Thoracic aorta (tissue), 2 donors: ENCODE results near the gene GAS2L2. TPM values are rescaled to one million over a fixed set of nuclear protein-coding genes. Genes with fewer than 3 reads are reported as not detected.

ENCODE experiments used
- ATAC-seq: fragments of 150-250 bp; one replicate; pipeline ENCODE4 v1.8.0; 2017; ENCODE audit warnings: low read depth; ENCODE audit not compliant: insufficient number of reproducible peaks, low FRiP score
- DNase-seq: peaks from one replicate; pipeline ENCODE4 v3.0.0-alpha.2; 2020; ENCODE audit warnings: low spot score
- H3K27ac ChIP-seq, 2 donors: fragments of 200-600 bp; sonication (generic); 1 replicate in 1 of 2; 2 replicates in 1 of 2; pipeline ENCODE4 v1.5.1; 2016; ENCODE audit warnings: mild to moderate bottlenecking in 2 of 2, moderate library complexity in 2 of 2
- H3K27me3 ChIP-seq: fragments of 200-600 bp; sonication (generic); replicated peaks from 2 replicates; pipeline ENCODE4 v1.6.0; 2016; ENCODE audit warnings: mild to moderate bottlenecking; ENCODE audit not compliant: insufficient read depth
- H3K36me3 ChIP-seq: fragments of 200-600 bp; sonication (generic); one replicate; pipeline ENCODE4 v1.5.1; 2016
- H3K4me1 ChIP-seq, 2 donors: fragments of 200-600 bp; sonication (generic); 1 replicate in 1 of 2; 2 replicates in 1 of 2; pipeline versions ENCODE4 v1.5.1 to v1.6.0; 2016; ENCODE audit warnings: low read depth in 2 of 2, mild to moderate bottlenecking in 1 of 2; ENCODE audit not compliant: control insufficient read depth in 1 of 2
- H3K4me3 ChIP-seq: fragments of 200-600 bp; sonication (generic); 2 replicates; pipeline ENCODE4 v1.5.1; 2016; ENCODE audit warnings: mild to moderate bottlenecking
- H3K9me3 ChIP-seq: fragments of 200-600 bp; sonication (generic); 2 replicates; pipeline ENCODE4 v1.5.1; 2016
- CTCF ChIP-seq: fragments of 200-600 bp; sonication (generic); IDR thresholded peaks from one replicate; pipeline ENCODE4 v1.5.1; 2019; ENCODE audit warnings: antibody characterized with exemption
- total RNA-seq, 2 donors: library from RNA; depleted of rRNA; stranded (reverse); fragments of >200 nt; gene quantifications; one replicate each; pipeline versions ENCODE4 v1.1.0 to v1.2.3, GENCODE V29; 2016

GAS2L2 gene
- total RNA-seq, 2 donors from 2014 or later = not detected

- H3K9me3 ChIP-seq = no peaks in the 10 kb centered on the region
- TF ChIP-seq CTCF = no peak
- no peak overlapping the region for H3K27ac ChIP-seq
- peaks cover 0 to 23% of the 10 kb centered on the region in 2 donors for H3K4me1 ChIP-seq
- ATAC-seq (no peak), DNase-seq (no peak)
- H3K27me3 ChIP-seq = peaks cover 6% of the 10 kb centered on the region
- H3K4me3 ChIP-seq = no peak overlapping the region
- H3K36me3 ChIP-seq = no peaks in the 10 kb centered on the region
Observed at GRCh38 chr17:35745246-35745645, 7.8 kb downstream of the GAS2L2 start.

- H3K9me3 ChIP-seq = no peaks in the 10 kb centered on the region
- H3K27ac ChIP-seq = no peak overlapping the region
- DNase-seq (no peak), ATAC-seq (no peak)
- no peak overlapping the region for H3K4me3 ChIP-seq
- peaks cover 6% of the 10 kb centered on the region for H3K27me3 ChIP-seq
- TF ChIP-seq CTCF = no peak
- H3K36me3 ChIP-seq = no peaks in the 10 kb centered on the region
- H3K4me1 ChIP-seq = peaks cover 0 to 19% of the 10 kb centered on the region in 2 donors
Observed at GRCh38 chr17:35744830-35745229, 8.2 kb downstream of the GAS2L2 start.

GRCh38 chr17:35743626-35744328 is 9.3 kb downstream of the GAS2L2 start:
- DNase-seq (no peak), ATAC-seq (no peak)
- no peaks in the 10 kb centered on the region for H3K9me3 ChIP-seq
- H3K36me3 ChIP-seq = no peaks in the 10 kb centered on the region
- H3K4me3 ChIP-seq = no peak overlapping the region
- no peaks in the 10 kb centered on the region for H3K27me3 ChIP-seq
- no peak overlapping the region for H3K27ac ChIP-seq
- peaks cover 0 to 15% of the 10 kb centered on the region in 2 donors for H3K4me1 ChIP-seq
- no peak for TF ChIP-seq CTCF

- no peak overlapping the region for H3K27ac ChIP-seq
- no peaks in the 10 kb centered on the region for H3K36me3 ChIP-seq
- no peak for TF ChIP-seq CTCF
- H3K4me3 ChIP-seq = no peak overlapping the region
- H3K4me1 ChIP-seq = peaks cover 0 to 15% of the 10 kb centered on the region in 2 donors
- DNase-seq (no peak), ATAC-seq (no peak)
- no peaks in the 10 kb centered on the region for H3K9me3 ChIP-seq
- H3K27me3 ChIP-seq = no peaks in the 10 kb centered on the region
Observed at GRCh38 chr17:35742896-35743477, 10.1 kb downstream of the GAS2L2 start.

- H3K27me3 ChIP-seq = no peaks in the 10 kb centered on the region
- no peak for ATAC-seq
- no peak overlapping the region for H3K27ac ChIP-seq
- H3K9me3 ChIP-seq = no peaks in the 10 kb centered on the region
- no peak for TF ChIP-seq CTCF
- H3K36me3 ChIP-seq = no peaks in the 10 kb centered on the region
- DNase-seq = no peak
- H3K4me3 ChIP-seq = no peak overlapping the region
- peaks cover 0 to 13% of the 10 kb centered on the region in 2 donors for H3K4me1 ChIP-seq
Observed at GRCh38 chr17:35742496-35742895, 10.5 kb downstream of the GAS2L2 start.
